Fibroblast of lung (primary cell): Measurements from ENCODE around the gene GAS2L2.

ENCODE experiments used
- EZH2 ChIP-seq: IDR thresholded peaks from 2 replicates; pipeline ENCODE4 v1.5.1; 2012; ENCODE audit warnings: low read length, control low read depth, mild to moderate bottlenecking; ENCODE audit errors: missing control alignments
- TF ChIP-seq, protein P1 (sequence below), 2 donors: IDR thresholded peaks in 1 of 2; conservative IDR thresholded peaks in 1 of 2; 1 replicate in 1 of 2; 2 replicates in 1 of 2; pipeline ENCODE4 v1.5.1; 2011 to 2012; ENCODE audit warnings: low read length in 2 of 2, control low read depth in 1 of 2, inconsistent platforms in 1 of 2, low read depth in 1 of 2, mild to moderate bottlenecking in 1 of 2

DNA sequence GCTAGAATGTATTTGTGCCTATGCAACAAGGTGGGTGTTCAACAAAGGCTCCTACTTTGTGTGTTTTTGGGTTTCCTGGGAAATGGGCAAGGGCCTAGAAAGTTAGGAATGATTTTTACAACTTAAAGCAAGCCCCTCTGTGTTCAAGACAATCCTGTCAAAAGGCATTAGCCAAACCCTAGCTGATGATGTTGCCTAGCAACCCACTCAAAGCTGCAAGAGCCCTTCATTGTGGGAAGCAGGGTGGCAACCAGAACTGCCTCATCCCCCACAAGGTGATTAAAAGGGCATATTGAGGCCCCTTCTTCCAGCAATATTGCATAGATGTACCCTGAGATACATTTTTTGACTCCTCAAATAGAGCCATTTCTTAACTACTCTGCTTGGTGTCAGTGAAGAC is 37.6 kb downstream of the GAS2L2 start:
- TF ChIP-seq, protein P1, sequence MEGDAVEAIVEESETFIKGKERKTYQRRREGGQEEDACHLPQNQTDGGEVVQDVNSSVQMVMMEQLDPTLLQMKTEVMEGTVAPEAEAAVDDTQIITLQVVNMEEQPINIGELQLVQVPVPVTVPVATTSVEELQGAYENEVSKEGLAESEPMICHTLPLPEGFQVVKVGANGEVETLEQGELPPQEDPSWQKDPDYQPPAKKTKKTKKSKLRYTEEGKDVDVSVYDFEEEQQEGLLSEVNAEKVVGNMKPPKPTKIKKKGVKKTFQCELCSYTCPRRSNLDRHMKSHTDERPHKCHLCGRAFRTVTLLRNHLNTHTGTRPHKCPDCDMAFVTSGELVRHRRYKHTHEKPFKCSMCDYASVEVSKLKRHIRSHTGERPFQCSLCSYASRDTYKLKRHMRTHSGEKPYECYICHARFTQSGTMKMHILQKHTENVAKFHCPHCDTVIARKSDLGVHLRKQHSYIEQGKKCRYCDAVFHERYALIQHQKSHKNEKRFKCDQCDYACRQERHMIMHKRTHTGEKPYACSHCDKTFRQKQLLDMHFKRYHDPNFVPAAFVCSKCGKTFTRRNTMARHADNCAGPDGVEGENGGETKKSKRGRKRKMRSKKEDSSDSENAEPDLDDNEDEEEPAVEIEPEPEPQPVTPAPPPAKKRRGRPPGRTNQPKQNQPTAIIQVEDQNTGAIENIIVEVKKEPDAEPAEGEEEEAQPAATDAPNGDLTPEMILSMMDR (conservative IDR thresholded peaks at IDR 0.05 in 1 of 2, IDR thresholded peaks at IDR 0.05 in 1 of 2; ENCODE audit: low read depth in 1 of 2, low read length in 2 of 2): no peak
- TF ChIP-seq EZH2: no peak
